BLaER1 treated with 17β-estradiol and CSF1 and Interleukin-3, amounts not matched to agents 10 nM and 100 nM (cell line): Measurements from ENCODE around the gene LRFN3.

Experiments used
- H3K27ac ChIP-seq, 11 experiments: shearing (Covaris generic); formaldehyde crosslinking; 2 replicates each; pipeline ENCODE4 v1.8.1; 2022
- H3K27me3 ChIP-seq, 11 experiments: shearing (Covaris generic); formaldehyde crosslinking; 2 replicates each; pipeline ENCODE4 v1.8.1; 2022
- H3K36me3 ChIP-seq, 11 experiments: shearing (Covaris generic); formaldehyde crosslinking; 2 replicates each; pipeline ENCODE4 v1.8.1; 2022
- H3K4me1 ChIP-seq, 10 experiments: shearing (Covaris generic); formaldehyde crosslinking; 2 replicates each; pipeline ENCODE4 v1.8.1; 2022
- H3K4me2 ChIP-seq, 11 experiments: shearing (Covaris generic); formaldehyde crosslinking; 2 replicates each; pipeline ENCODE4 v1.8.1; 2022
- H3K4me3 ChIP-seq, 10 experiments: shearing (Covaris generic); formaldehyde crosslinking; 2 replicates each; pipeline ENCODE4 v1.8.1; 2022
- H3K9ac ChIP-seq, 11 experiments: shearing (Covaris generic); formaldehyde crosslinking; 2 replicates each; pipeline ENCODE4 v1.8.1; 2022
- H3K9me3 ChIP-seq, 11 experiments: shearing (Covaris generic); formaldehyde crosslinking; replicated peaks in 1 of 11; 2 replicates each; pipeline ENCODE4 v1.8.1; 2022
- H4K20me1 ChIP-seq, 11 experiments: shearing (Covaris generic); formaldehyde crosslinking; 2 replicates each; pipeline ENCODE4 v1.8.1; 2022
- Cebpa-rat ChIP-seq, 11 experiments: shearing (Covaris generic); IDR thresholded peaks; 2 replicates each; pipeline ENCODE4 v1.8.1; 2022

The LRFN3 gene

GRCh38 chr19:35983177-35983576 lies 47.0 kb downstream of the LRFN3 start:
- Histone ChIP-seq H3K9me3 (0 out of 22 replicates have a peak, but pooled peaks cover 0 to 1% (median 0%) of the 10 kb centered on the region in 11 experiments), H3K27me3 (peaks cover 7 to 36% (median 33%) of the 10 kb centered on the region in 11 experiments; a peak in 20 of 22 replicates), H3K27ac (no peak overlapping the region), H4K20me1 (peaks cover 0 to 9% (median 0%) of the 10 kb centered on the region in 11 experiments; a peak in 1 of 22 replicates), H3K36me3 (no peaks in the 10 kb centered on the region), H3K4me3 (no peak overlapping the region), H3K9ac (no peak overlapping the region), H3K4me2 (no peak overlapping the region), H3K4me1 (peaks cover 0 to 14% (median 5%) of the 10 kb centered on the region in 10 experiments; a peak in 10 of 20 replicates)
- TF ChIP-seq Cebpa-rat (IDR thresholded peaks at IDR 0.05): no peak

DNA sequence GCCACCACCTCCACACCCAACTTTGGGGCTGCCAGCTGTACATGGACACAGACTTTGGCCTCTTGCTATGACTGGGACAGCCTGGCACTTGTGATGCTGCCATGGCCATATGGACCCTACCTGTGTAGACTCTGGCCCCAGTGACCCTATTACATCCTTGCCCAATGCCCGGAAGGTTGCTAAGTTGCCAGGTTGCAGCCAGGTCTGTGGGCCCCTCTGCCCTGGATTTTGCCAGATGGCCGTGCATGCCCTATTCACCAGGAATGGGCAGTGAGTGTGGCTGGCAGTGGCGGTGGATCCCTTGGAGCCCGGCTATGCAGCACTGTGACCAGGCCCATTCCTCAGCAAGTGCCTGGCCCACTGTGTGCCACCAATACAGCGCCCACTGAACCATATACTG lies 49.9 kb downstream of the LRFN3 start:
- Histone ChIP-seq H3K4me1 (peaks cover 0 to 18% (median 6%) of the 10 kb centered on the region in 10 experiments; a peak in 11 of 20 replicates), H3K36me3 (no peaks in the 10 kb centered on the region), H3K9me3 (peaks cover 5 to 15% (median 9%) of the 10 kb centered on the region in 11 experiments; a peak in 18 of 22 replicates), H3K27ac (no peak overlapping the region), H3K4me3 (no peak overlapping the region), H3K4me2 (peak overlapping the region in 8 of 11 experiments; percentile 42 to 80 (median 62); a peak in 12 of 22 replicates), H4K20me1 (peaks cover 0 to 5% (median 0%) of the 10 kb centered on the region in 11 experiments; a peak in 1 of 22 replicates), H3K9ac (no peak overlapping the region), H3K27me3 (peaks cover 7 to 56% (median 45%) of the 10 kb centered on the region in 11 experiments; a peak in 21 of 22 replicates)
- no peak for TF ChIP-seq Cebpa-rat (IDR thresholded peaks at IDR 0.05)

DNA sequence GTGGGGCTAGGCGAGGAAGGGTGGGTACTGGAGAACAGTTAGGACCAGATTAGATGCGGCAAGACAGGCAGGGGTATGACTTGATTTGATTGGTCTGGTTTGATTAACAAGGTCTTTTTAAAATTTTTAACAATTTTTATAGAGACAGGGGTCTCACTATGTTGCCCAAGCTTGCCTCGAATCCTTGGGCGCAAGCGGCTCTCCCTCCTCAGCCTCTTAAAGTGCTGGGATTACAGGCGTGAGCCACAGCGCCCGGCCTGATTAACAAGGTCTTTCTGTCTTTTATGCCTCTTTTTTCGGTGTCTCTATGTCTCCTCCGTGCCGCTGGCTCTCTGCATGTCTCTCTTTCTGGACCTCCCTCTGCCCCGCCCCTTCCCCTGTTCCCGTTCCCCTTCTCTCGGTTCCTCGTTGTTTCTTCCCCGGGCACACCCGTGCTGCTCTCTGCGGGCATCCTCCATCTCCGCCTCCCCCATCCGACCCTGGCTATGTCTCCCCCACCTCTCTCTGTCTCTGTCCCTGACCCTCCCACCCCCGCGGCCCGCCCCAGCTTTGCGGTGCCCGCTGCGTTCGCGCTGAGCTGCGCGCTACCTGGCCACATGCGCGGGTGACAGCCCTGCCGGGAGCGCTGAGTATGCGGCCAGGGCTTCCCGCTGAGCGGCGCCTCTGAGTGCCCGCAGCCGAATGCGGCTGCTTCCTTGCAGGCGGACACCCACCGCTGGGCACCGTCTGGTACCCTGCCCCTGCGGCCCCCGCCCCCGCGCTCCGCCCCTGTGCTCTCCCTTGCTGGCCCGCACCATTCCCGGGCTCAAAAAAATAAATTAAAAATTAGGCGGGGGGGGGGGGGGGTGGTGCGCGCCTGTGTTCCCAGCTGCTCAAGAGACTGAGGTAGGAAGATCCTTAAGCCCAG lies 50.7 kb downstream of the LRFN3 start:
- no peak for TF ChIP-seq Cebpa-rat (IDR thresholded peaks at IDR 0.05)
- H3K36me3 ChIP-seq: no peaks in the 10 kb centered on the region
- H4K20me1 ChIP-seq: 0 out of 22 replicates have a peak, but pooled peaks cover 0 to 5% (median 0%) of the 10 kb centered on the region in 11 experiments
- no peak overlapping the region for H3K27ac ChIP-seq
- peaks cover 0 to 18% (median 6%) of the 10 kb centered on the region in 10 experiments; a peak in 11 of 20 replicates for H3K4me1 ChIP-seq
- H3K27me3 ChIP-seq: peaks cover 7 to 56% (median 45%) of the 10 kb centered on the region in 11 experiments; a peak in 21 of 22 replicates
- H3K9me3 ChIP-seq: peaks cover 5 to 15% (median 9%) of the 10 kb centered on the region in 11 experiments; a peak in 18 of 22 replicates
- H3K4me3 ChIP-seq: peak overlapping the region; percentile 42 to 67 (median 52)
- H3K4me2 ChIP-seq: peak overlapping the region; percentile 49 to 80 (median 64)
- H3K9ac ChIP-seq: peak overlapping the region in 7 of 11 experiments; percentile 19 to 62 (median 39); a peak in 8 of 22 replicates

GRCh38 chr19:35987571-35987896 lies 51.4 kb downstream of the LRFN3 start:
- Histone ChIP-seq H3K27ac (no peak overlapping the region), H4K20me1 (0 out of 22 replicates have a peak, but pooled peaks cover 0 to 5% (median 0%) of the 10 kb centered on the region in 11 experiments), H3K27me3 (peaks cover 7 to 56% (median 45%) of the 10 kb centered on the region in 11 experiments; a peak in 21 of 22 replicates), H3K9me3 (peaks cover 5 to 15% (median 9%) of the 10 kb centered on the region in 11 experiments; a peak in 18 of 22 replicates), H3K9ac (peak overlapping the region in 4 of 11 experiments; percentile 19 to 62 (median 41); a peak in 4 of 22 replicates), H3K4me3 (peak overlapping the region; percentile 42 to 67 (median 52); a peak in 19 of 20 replicates), H3K36me3 (no peaks in the 10 kb centered on the region), H3K4me1 (peaks cover 0 to 18% (median 6%) of the 10 kb centered on the region in 10 experiments; a peak in 11 of 20 replicates), H3K4me2 (peak overlapping the region; percentile 49 to 80 (median 64))
- no peak for TF ChIP-seq Cebpa-rat (IDR thresholded peaks at IDR 0.05)

DNA sequence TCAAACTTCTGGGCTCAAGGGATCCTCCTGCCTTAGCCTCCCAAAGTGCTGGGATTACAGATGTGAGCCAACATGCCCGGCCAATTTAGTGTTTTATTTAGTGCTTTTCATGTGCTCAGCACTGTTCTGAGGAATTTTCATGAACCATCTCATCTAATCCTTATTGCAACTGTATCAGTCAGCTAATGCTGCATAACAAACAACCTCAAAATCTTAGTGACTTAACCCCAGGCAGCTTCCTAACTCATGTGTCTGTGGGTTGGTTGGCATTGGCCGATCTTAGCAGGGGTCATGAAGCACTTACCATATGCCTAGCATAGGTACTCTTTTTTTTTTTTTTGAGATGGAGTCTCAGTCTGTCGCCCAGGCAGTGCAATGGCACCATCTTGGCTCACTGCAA lies 52.6 kb downstream of the LRFN3 start:
- TF ChIP-seq Cebpa-rat (IDR thresholded peaks at IDR 0.05): no peak
- Histone ChIP-seq H3K27ac (no peak overlapping the region), H3K9me3 (peaks cover 5 to 15% (median 9%) of the 10 kb centered on the region in 11 experiments; a peak in 18 of 22 replicates), H3K27me3 (peaks cover 7 to 60% (median 50%) of the 10 kb centered on the region in 11 experiments; a peak in 21 of 22 replicates), H3K9ac (no peak overlapping the region), H3K36me3 (no peaks in the 10 kb centered on the region), H3K4me2 (no peak overlapping the region), H4K20me1 (0 out of 22 replicates have a peak, but pooled peaks cover 0 to 5% (median 0%) of the 10 kb centered on the region in 11 experiments), H3K4me1 (peaks cover 0 to 21% (median 10%) of the 10 kb centered on the region in 10 experiments; a peak in 17 of 20 replicates), H3K4me3 (no peak overlapping the region)

GRCh38 chr19:35990156-35990555 lies 54.0 kb downstream of the LRFN3 start:
- Histone ChIP-seq H3K4me2 (no peak overlapping the region), H3K9ac (no peak overlapping the region), H3K36me3 (no peaks in the 10 kb centered on the region), H3K4me3 (no peak overlapping the region), H3K4me1 (peaks cover 11 to 31% (median 19%) of the 10 kb centered on the region in 10 experiments), H3K9me3 (peaks cover 5 to 15% (median 9%) of the 10 kb centered on the region in 11 experiments; a peak in 18 of 22 replicates), H4K20me1 (peaks cover 0 to 5% (median 0%) of the 10 kb centered on the region in 11 experiments; a peak in 1 of 22 replicates), H3K27me3 (peaks cover 7 to 60% (median 55%) of the 10 kb centered on the region in 11 experiments; a peak in 21 of 22 replicates), H3K27ac (no peak overlapping the region)
- no peak for TF ChIP-seq Cebpa-rat (IDR thresholded peaks at IDR 0.05)

DNA sequence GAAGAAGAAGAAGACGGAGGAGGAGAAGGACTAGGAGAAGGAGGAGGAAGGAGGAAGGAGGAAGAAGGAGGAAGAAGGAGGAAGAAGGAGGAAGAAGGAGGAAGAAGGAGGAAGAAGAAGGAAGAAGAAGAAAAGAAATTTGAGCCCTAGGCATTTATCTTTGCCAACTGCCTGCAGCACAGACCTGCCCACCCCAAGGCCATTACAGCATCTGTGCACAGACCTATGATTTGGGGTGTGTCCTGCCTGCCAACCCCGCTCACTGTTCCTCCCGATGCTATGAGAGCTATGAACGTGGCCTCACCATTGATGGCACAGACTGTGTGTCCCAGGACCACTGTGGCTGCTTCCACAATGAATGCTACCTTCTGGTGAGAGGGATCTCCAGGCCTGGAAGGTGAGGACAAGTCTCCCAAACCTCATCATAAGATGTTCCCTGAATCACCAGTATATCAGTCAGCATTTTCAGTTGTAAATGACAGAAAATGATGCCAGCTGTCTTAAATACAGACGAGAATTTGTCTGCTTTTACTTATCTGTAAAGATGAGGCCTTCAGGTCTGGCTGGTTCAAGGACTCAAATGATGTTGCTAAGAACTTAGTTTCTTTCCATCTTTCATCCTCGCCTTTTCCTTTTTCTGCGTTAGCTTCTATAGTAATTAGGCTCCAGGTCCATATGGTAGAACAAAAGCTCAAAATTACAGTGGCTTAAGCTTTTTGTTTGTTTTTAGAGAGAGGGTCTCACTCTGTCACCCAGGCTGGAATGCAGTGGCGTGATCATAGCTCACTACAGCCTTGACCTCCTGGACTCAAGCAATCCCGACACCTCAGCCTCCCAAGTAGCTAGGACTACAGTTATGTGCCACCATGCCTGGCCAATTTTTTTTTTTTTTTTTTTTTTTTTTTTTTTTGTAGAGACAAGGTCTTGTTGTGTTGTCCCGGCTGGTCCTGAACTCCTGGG lies 54.9 kb downstream of the LRFN3 start:
- peaks cover 18 to 40% (median 27%) of the 10 kb centered on the region in 10 experiments for H3K4me1 ChIP-seq
- no peak overlapping the region for H3K9ac ChIP-seq
- H4K20me1 ChIP-seq: peaks cover 0 to 9% (median 5%) of the 10 kb centered on the region in 11 experiments; a peak in 12 of 22 replicates
- TF ChIP-seq Cebpa-rat (IDR thresholded peaks at IDR 0.05): no peak
- peaks cover 5 to 15% (median 9%) of the 10 kb centered on the region in 11 experiments; a peak in 18 of 22 replicates for H3K9me3 ChIP-seq
- H3K27ac ChIP-seq: no peak overlapping the region
- peaks cover 5 to 51% (median 46%) of the 10 kb centered on the region in 11 experiments; a peak in 21 of 22 replicates for H3K27me3 ChIP-seq
- H3K36me3 ChIP-seq: no peaks in the 10 kb centered on the region
- no peak overlapping the region; a peak in 1 of 22 replicates for H3K4me2 ChIP-seq
- no peak overlapping the region for H3K4me3 ChIP-seq
